Fibroblast of mammary gland (primary cell): ENCODE results near the gene NXPH2.
A peak's percentile ranks its signal among the peaks of the same experiment; 100 is the strongest.

Experiments
- DNase-seq: peaks from one replicate; pipeline ENCODE4 v3.0.0-alpha.2; 2010; ENCODE audit warnings: low read depth
- H3K4me3 ChIP-seq: 2 replicates; pipeline ENCODE4 v1.5.1; 2011; ENCODE audit warnings: low read depth, mild to moderate bottlenecking, low read length, moderate library complexity; ENCODE audit not compliant: control insufficient read depth
- TF ChIP-seq, protein P1 (sequence below): conservative IDR thresholded peaks from 2 replicates; pipeline ENCODE4 v1.5.1; 2011; ENCODE audit warnings: low read depth, low read length, inconsistent platforms; ENCODE audit not compliant: control insufficient read depth, insufficient read depth

Gene NXPH2

DNA sequence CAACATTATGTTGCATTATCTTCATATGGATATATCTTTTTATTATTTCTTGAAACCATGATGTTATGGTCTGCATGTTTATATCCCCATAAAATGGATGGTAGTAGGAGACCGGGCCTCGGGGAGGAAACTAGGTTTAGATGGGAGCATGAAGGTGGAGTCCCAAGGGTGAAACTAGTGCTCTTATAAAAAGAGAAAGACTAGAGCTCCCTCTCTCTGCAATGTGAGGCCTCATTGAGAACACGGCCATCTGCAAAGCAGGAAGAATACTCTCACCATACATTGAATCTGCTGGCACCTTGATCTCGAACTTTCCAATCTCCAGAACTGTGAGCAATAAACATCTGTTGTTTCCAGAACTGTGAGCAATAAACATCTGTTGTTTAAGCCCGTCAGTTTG is 64.0 kb downstream of the NXPH2 start:
- TF ChIP-seq, protein P1, sequence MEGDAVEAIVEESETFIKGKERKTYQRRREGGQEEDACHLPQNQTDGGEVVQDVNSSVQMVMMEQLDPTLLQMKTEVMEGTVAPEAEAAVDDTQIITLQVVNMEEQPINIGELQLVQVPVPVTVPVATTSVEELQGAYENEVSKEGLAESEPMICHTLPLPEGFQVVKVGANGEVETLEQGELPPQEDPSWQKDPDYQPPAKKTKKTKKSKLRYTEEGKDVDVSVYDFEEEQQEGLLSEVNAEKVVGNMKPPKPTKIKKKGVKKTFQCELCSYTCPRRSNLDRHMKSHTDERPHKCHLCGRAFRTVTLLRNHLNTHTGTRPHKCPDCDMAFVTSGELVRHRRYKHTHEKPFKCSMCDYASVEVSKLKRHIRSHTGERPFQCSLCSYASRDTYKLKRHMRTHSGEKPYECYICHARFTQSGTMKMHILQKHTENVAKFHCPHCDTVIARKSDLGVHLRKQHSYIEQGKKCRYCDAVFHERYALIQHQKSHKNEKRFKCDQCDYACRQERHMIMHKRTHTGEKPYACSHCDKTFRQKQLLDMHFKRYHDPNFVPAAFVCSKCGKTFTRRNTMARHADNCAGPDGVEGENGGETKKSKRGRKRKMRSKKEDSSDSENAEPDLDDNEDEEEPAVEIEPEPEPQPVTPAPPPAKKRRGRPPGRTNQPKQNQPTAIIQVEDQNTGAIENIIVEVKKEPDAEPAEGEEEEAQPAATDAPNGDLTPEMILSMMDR = no peak

DNA sequence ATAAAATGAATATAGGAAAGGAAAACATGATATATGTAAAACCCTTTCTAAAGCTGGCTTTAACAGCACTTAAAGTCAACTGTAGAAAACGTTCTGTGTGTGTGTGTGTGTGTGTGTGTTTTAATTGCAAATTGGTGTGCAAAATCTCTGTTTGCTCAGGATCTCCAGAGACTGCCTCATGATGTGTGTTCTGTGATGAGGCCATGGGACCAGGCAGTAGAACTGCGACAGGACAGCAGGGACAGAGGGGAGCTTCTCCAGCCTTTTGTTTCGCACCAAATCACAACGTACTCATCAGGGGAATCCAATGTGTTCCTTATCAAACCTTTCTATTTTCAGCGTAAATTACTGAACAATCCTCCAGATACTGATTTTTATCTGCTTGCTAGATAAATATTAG is 66.7 kb downstream of the NXPH2 start:
- TF ChIP-seq, protein P1 = no peak
- no peak for DNase-seq
- no peak overlapping the region for H3K4me3 ChIP-seq

More for the DNA sequence above, 64.0 kb downstream of the NXPH2 start:
- no peak overlapping the region for H3K4me3 ChIP-seq
- DNase-seq = peak; percentile 5

DNA sequence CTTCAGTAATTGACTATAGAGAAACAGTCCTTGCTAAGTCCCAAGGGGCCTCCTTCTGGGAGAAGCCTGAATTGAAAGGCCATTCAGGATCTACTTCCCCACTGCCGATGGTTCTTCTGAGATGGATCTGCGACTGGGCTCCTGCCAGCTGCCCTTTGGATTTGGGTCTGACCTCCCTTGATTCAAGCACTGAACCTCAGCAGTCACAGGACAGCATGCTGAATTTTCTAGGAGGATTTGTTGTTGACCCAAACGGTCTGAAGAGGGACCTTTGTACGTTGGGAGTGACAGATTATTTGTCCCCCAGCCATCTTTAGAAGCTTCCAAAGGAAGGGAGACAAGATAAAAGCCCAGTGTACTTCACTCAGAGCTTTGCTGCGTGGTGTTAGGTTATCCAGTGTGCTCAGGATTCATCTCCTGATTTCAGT is 67.1 kb downstream of the NXPH2 start:
- no peak for DNase-seq
- TF ChIP-seq, protein P1 = no peak
- no peak overlapping the region for H3K4me3 ChIP-seq

DNA sequence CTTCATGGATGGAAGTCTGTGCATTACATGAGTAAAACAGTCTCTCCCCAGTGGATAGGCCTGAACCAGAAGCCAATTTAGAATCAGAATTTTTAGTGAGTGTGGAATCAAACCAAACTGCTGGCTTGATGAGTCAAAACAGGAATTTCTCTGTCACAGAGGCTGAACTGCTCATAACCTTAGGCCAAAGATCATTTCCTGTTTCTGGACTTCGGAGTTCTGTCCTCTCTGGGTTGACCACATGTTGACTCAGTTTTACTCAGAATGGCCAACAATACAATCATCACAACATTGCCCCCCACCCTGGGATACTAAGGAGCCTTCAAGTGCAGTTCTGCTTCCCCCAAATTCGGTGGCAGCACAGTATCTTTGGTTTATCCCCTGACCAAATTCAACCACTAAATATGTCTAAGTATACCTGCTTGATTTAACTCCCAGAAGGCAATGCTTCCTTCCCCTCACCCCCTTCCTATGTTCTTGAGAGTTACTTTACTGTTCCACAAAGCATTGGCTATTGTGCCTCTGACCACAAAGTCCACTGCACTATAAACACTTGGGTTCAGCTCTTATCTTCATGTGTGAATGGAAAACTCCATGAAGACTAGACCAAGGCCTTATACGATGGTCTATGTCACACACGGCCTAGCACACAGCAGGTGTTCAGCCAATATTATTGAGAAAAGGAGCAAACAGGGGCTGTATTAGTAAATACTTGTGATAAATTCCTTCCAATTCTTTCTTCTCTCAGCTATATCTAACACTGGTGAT is 67.8 kb downstream of the NXPH2 start:
- DNase-seq = peak; percentile 90
- H3K4me3 ChIP-seq = no peak overlapping the region
- TF ChIP-seq, protein P1 = no peak

DNA sequence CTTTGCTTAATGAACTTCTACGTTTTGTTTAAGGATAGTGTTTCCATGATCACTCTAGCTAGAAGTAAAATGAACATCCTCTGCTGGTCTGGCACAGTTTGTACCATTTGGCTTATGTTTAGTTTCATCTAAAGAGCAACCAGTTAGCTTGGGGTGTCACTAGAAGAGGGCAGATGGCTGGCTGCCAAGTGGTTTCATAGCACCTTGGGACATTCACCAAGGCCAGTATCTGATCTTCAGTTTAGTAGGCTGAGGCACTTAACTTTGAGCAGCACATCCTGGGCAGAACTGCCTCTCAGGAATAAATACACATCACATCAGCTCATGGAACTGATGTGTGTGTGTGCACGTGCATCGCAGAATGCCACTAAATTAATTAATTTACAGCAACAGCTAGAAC is 68.4 kb downstream of the NXPH2 start:
- TF ChIP-seq, protein P1 = no peak
- no peak for DNase-seq
- no peak overlapping the region for H3K4me3 ChIP-seq

DNA sequence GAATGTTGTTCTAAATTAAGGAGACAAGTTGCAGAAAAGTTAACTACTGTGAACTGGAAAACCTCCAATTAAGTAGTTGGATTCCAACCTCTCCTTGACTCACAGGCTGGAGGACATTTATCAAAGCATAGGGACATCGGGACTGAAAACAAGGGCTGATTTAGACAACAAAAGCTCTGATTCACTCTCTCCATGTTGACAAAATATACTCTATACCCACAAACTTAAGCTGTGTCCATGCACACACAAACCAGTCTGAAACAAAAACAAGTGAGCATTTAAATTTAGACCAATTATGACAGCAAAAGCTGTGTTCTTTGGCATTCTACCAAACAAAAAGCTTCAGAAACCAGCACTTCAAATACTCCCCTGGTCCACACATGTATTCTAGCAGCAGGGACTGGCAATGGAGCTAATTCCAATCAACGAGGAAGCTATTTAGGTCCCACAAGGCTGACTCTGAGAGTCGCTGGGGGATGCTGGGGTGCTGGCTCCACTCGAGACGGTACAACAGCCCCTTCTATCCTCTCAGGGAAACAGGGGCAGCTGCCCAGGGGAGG is 71.4 kb downstream of the NXPH2 start:
- DNase-seq = peak; percentile 87
- H3K4me3 ChIP-seq = no peak overlapping the region

More for the DNA sequence above, 71.4 kb downstream of the NXPH2 start:
- TF ChIP-seq, protein P1 = no peak
